ENCODE results near the gene BRD1.

DNA sequence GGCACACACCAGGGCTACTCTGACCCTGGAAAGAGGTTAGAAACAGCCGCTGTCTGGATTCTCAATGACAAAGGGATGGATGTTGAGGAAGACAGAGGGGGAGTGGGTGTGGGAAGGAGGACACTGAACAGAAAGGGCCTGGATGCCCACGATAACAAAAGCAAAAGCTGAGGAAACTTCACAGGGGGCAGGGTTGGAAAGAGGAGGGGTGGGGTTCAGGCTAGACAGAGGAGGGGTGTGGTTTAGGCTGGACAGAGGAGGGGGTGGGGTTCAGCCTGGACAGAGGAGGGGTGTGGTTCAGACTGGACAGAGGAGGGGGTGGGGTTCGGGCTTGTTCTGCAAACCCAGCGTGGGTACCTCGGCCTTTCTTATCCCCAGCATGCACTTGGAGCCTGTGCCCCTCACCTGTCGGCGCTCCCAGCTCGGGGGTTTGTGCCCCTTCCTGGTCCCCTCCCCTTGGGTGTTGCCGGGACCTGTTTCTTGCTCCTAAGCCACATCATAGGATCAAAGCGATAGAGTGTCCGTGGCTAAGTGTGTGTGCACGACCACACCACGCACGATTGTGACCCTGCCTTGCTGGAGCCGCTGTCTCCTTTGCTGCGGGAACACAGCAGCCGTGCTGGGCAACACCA is 75.6 kb downstream of the BRD1 start:
- no peak for TF ChIP-seq POLR2A (IDR thresholded peaks at IDR 0.05)
- TF ChIP-seq, protein P1, sequence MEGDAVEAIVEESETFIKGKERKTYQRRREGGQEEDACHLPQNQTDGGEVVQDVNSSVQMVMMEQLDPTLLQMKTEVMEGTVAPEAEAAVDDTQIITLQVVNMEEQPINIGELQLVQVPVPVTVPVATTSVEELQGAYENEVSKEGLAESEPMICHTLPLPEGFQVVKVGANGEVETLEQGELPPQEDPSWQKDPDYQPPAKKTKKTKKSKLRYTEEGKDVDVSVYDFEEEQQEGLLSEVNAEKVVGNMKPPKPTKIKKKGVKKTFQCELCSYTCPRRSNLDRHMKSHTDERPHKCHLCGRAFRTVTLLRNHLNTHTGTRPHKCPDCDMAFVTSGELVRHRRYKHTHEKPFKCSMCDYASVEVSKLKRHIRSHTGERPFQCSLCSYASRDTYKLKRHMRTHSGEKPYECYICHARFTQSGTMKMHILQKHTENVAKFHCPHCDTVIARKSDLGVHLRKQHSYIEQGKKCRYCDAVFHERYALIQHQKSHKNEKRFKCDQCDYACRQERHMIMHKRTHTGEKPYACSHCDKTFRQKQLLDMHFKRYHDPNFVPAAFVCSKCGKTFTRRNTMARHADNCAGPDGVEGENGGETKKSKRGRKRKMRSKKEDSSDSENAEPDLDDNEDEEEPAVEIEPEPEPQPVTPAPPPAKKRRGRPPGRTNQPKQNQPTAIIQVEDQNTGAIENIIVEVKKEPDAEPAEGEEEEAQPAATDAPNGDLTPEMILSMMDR (IDR thresholded peaks at IDR 0.05) = no peak
